DMS114 treated with DMSO at 0.1 percent for 48 hours (cell line): ENCODE data around the gene BTBD16.

Experiments
- DNase-seq: peaks from one replicate; lab custom pipeline; 2025; ENCODE audit not compliant: unreplicated experiment; lab: John Stamatoyannopoulos, UW

The BTBD16 gene

DNA sequence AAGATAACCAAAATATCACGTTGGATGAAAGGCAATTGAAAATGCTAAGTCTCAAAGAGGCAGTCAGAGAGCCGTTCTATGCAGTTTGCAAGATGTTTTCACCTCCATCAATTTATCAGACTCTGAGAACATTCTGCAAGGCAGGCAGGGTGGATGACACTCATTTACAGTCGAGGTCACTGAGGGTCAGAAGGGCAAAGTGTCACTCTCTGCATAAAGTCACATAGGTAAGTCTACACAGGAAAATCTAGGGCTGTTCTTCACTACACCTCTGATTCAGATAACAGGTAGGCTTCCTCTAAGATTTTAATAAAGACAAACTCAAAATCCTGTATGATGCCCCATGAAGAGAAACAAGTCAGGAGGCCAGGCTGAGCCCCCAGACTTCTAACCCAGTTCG is 102.0 kb downstream of the BTBD16 start:
- no peak for DNase-seq

DNA sequence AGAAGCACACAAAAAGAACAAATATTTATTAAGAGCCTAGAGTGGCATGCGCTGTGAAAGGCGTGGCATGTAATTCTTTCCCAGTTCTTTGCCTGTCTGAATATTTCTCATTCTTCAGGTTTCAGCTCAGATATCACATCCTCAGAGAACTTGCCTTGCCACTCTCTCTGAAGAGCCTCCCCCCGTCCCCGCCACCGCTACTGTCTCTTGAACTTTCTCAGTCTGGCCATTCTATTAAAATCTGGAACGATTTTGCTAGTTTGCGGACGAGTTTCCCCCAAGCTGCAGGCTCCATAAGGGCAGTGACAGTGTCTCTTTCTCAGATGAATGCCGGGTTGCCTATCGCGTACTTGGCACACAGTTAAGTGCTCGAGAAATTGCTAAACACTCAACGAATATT is 102.6 kb downstream of the BTBD16 start:
- no peak for DNase-seq

DNA sequence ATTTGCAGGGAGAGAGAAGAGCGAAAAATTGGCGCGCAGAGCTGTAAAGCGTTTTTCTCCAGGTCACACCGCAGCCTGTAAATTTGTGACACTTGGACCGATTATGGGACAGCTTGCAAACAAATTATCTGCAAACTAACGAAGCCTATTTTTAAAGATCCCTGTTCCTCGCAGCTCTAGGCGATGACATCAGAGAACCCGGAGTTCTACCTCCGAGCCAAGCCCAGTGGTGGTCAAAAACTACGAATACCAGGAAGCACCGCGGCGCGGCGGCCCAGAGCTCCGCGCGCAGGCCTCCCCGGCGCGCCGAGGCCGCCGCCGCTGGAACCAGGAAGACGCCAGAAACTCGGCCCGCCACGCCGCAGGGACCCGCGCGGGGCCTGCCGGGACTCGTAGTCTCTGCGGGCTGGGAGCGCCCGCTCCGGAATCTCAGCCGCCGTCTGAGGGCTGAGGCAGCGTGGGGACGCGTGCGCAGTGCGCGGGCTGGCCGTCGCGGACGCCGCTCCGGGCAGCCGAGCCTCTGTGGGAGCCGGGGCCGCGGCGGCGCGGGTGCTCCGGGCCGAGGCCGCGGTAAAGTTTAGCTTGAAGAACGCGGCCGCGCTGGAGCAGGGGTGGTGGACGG is 103.3 kb downstream of the BTBD16 start, which contains the start of gene PLEKHA1:
PLEKHA1 (plus strand) TSS at position 472 of the 622 bp plus-strand sequence. CDS start 18,493 bp downstream, outside the sequence.
- DNase-seq, result peak; percentile 93

- DNase-seq, result no peak
Observed at GRCh38 chr10:122374859-122375678, 104.0 kb downstream of the BTBD16 start.

- DNase-seq, result no peak
Observed at GRCh38 chr10:122375679-122376160, 104.6 kb downstream of the BTBD16 start.

GRCh38 chr10:122376364-122376961 is 105.4 kb downstream of the BTBD16 start:
- no peak for DNase-seq

DNA sequence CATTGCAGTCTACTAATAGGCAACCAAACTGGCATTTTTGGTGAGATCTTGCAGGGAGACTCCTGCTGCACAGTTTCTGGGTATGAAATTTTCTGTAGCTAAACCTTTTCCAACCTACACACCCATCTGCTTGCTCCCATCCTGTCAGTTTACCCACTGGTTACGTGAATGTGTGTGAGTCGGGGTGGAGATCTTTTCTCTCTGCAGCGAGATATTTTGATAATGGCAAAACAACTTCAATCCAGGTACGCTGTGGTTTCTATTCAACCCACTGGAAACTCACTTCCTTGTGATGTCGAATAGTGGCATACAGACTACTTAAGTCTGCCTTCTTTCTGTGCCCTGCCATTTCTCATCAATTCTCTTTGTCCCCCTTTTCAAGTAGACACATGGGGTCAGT is 107.9 kb downstream of the BTBD16 start:
- no peak for DNase-seq

DNA sequence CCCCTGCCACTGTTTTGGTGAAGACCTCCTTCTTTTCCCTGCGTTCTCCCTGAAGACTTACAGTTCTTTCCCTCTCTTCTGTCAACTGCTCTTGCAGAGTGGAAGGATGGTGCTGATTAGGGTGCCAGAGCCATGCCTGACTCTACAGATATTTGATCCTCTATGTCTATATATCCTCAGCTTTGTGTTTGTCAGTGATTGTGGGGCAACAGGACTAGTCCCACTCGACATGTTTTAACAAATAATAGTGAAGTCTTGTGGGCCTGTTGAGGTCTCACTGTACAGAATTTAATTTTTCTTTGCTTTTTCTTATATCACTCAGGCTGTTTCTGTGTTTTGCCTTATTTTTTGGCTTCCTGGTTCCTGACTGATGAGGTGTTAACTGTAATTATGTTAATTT is 108.4 kb downstream of the BTBD16 start:
- no peak for DNase-seq

DNA sequence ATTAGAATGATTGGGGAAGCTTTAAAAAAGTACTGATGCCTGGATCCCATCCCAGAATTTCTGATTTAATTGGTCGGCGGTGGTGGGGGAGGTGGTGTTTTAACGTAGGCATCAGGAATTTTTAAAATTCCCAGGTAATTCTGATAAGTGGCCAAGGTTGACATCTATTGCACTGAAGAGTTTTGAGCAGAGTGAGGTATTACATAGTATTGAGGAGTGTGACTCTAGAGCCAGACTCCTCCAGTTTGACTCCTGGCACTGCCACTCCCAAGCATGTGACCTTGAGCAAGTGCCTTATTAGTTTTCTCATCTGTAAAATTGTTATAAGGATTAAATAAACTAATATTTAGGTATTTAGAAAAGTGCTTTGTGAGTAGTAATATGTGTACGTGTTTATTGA is 109.6 kb downstream of the BTBD16 start:
- DNase-seq, result no peak

- DNase-seq, result no peak
Observed at GRCh38 chr10:122381680-122382079, 110.6 kb downstream of the BTBD16 start.

DNA sequence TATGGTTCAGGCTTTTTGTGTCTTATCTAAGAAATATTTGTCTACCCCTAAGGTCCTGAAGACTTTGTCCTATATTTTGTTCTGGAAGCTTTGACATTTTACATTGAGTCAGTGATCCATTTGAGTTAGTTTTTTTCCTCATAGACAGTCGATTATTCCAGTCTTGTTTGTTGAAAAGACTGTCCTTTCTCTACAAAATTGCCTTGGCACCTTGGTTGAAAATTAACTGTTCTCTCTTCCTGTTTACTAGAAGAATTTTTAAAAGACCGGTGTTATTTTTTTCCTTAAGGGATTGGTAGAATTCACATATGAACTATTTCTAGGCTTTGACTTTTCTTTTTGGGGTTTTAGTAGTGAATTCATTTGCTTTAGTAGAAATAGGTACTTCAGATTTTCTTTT is 115.4 kb downstream of the BTBD16 start:
- DNase-seq, result no peak

GRCh38 chr10:122387572-122387971 is 116.5 kb downstream of the BTBD16 start:
- no peak for DNase-seq
